HepG2 (cell line): ENCODE data around the gene TCFL5. TPM values are rescaled to one million over a fixed set of nuclear protein-coding genes. Genes with fewer than 3 reads are reported as not detected.

Experiments
- ATAC-seq: fragments of 200-7000 bp; cut with Tn5 transposase; 3 replicates; pipeline ENCODE4 v1.9.1; 2020; ENCODE audit warnings: mild to moderate bottlenecking, moderate library complexity
- BruUV-seq: library from RNA; stranded (reverse); fragments of 400-500 nt; replicated peaks from 2 replicates; lab custom pipeline; 2021; lab: Mats Ljungman, UMichigan
- CTCF ChIA-PET: fragments of 300-600 bp; formaldehyde crosslinking; extraction: SDS; loops from one replicate; lab custom pipeline; 2021; ENCODE audit warnings: low total read pairs, inconsistent platforms, low intra/inter-chr PET ratio; lab: Yijun Ruan, JAX
- POLR2A ChIA-PET: fragments of 350-600 bp; sonication (Branson Sonifier 250); formaldehyde crosslinking; loops from one replicate; lab custom pipeline; 2020; ENCODE audit warnings: antibody characterized with exemption, inconsistent platforms; lab: Yijun Ruan, JAX
- DNase-seq: peaks from one replicate; pipeline ENCODE4 v3.0.0-alpha.2; 2015; ENCODE audit warnings: low spot score
- FAIRE-seq: peaks from 3 replicates; lab custom pipeline; 2011; peaks lifted over from hg19 to GRCh38; lab: Jason Lieb, UNC
- H2AFZ ChIP-seq: one replicate; pipeline ENCODE4 v1.6.1; 2011; ENCODE audit warnings: low read length, inconsistent platforms
- H3K27ac ChIP-seq: fragments of 300-600 bp; 3 replicates; pipeline ENCODE4 v1.8.0; 2011; ENCODE audit warnings: mixed run types, mild to moderate bottlenecking, mixed read lengths, low read length, inconsistent platforms; ENCODE audit not compliant: insufficient read depth; ENCODE audit errors: extremely low read length
- H3K27me3 ChIP-seq, 2 experiments: fragments of 200-600 bp in 1 of 2; 2 replicates in 1 of 2; 3 replicates in 1 of 2; pipeline versions ENCODE4 v1.6.0 to v1.8.0; 2011; ENCODE audit warnings: low read length in 2 of 2, mild to moderate bottlenecking in 2 of 2, moderate library complexity in 2 of 2, inconsistent platforms in 1 of 2; ENCODE audit not compliant: insufficient read depth in 2 of 2, control insufficient read depth in 1 of 2
- H3K36me3 ChIP-seq, 2 experiments: fragments of 200-600 bp in 1 of 2; replicated peaks in 1 of 2; 2 replicates in 1 of 2; 3 replicates in 1 of 2; pipeline versions ENCODE4 v1.5.1 to v1.8.0; 2011; ENCODE audit warnings: low read length in 2 of 2, inconsistent platforms in 1 of 2; ENCODE audit not compliant: insufficient read depth in 2 of 2, control insufficient read depth in 1 of 2
- H3K4me1 ChIP-seq: 2 replicates; pipeline ENCODE4 v1.5.1; 2012; ENCODE audit warnings: low read length, inconsistent platforms; ENCODE audit not compliant: insufficient read depth
- H3K4me2 ChIP-seq: 2 replicates; pipeline ENCODE4 v1.6.0; 2011; ENCODE audit warnings: low read depth, low read length, inconsistent platforms
- H3K4me3 ChIP-seq, 3 experiments: fragments of 200-600 bp in 1 of 3; sonication (generic), shearing (Covaris generic) in 1 of 3; replicated peaks in 1 of 3; 2 replicates each; pipeline ENCODE4 v1.5.1; 2011 to 2016; ENCODE audit warnings: low read length in 3 of 3, inconsistent platforms in 2 of 3, low read depth in 2 of 3, mild to moderate bottlenecking in 2 of 3, control low read depth in 1 of 3, mixed read lengths in 1 of 3; ENCODE audit not compliant: insufficient read depth in 1 of 3
- H3K79me2 ChIP-seq: one replicate; pipeline ENCODE4 v1.6.1; 2011; ENCODE audit warnings: low read length, inconsistent platforms; ENCODE audit not compliant: insufficient read depth
- H3K9ac ChIP-seq: 2 replicates; pipeline ENCODE4 v1.6.0; 2011; ENCODE audit warnings: mild to moderate bottlenecking, low read depth, low read length, inconsistent platforms; ENCODE audit not compliant: insufficient read depth
- H3K9me3 ChIP-seq: 2 replicates; pipeline ENCODE4 v1.5.1; 2012; ENCODE audit warnings: mild to moderate bottlenecking, low read length
- H4K20me1 ChIP-seq: 2 replicates; pipeline ENCODE4 v1.6.0; 2011; ENCODE audit warnings: inconsistent platforms, mild to moderate bottlenecking, low read length, moderate library complexity; ENCODE audit not compliant: insufficient read depth
- CBX5 ChIP-seq: sonication (generic); formaldehyde crosslinking; IDR thresholded peaks from 2 replicates; pipeline ENCODE4 v1.4.0; 2020; ENCODE audit warnings: missing genetic modification reagents, borderline replicate concordance
- FOXO1 ChIP-seq: sonication (generic); formaldehyde crosslinking; IDR thresholded peaks from 2 replicates; pipeline ENCODE4 v1.4.0; 2020; ENCODE audit warnings: missing genetic modification reagents
- GATAD2A ChIP-seq: IDR thresholded peaks from 2 replicates; pipeline ENCODE4 v1.6.1; 2016
- HOXD1 ChIP-seq: sonication (generic); formaldehyde crosslinking; IDR thresholded peaks from 2 replicates; pipeline ENCODE4 v1.5.0; 2020; ENCODE audit warnings: missing genetic modification reagents
- NFIC ChIP-seq: IDR thresholded peaks from 2 replicates; pipeline ENCODE4 v1.6.1; 2012; ENCODE audit warnings: mild to moderate bottlenecking, low read length, inconsistent platforms
- POLR2AphosphoS5 ChIP-seq: IDR thresholded peaks from 2 replicates; pipeline ENCODE4 v1.6.1; 2012; ENCODE audit warnings: low read depth, low read length
- POLR2G ChIP-seq: fragments of 200-400 bp; formaldehyde crosslinking; IDR thresholded peaks from 2 replicates; pipeline ENCODE4 v1.6.1; 2018; ENCODE audit warnings: mild to moderate bottlenecking, low read depth, low read length, moderate library complexity
- PPARG ChIP-seq: conservative IDR thresholded peaks from 2 replicates; pipeline ENCODE4 v1.6.1; 2016; ENCODE audit warnings: missing biosample characterization, missing genetic modification reagents
- REPIN1 ChIP-seq: sonication (generic); formaldehyde crosslinking; IDR thresholded peaks from 2 replicates; pipeline ENCODE4 v1.8.0; 2022; ENCODE audit warnings: missing genetic modification reagents, low read depth, mild to moderate bottlenecking, borderline replicate concordance
- SP1 ChIP-seq, 2 experiments: fragments of 450-650 bp in 1 of 2; sonication (generic) in 1 of 2; formaldehyde crosslinking in 1 of 2; IDR thresholded peaks; 2 replicates each; pipeline versions ENCODE4 v1.4.0 to v1.6.1; 2016 to 2020; ENCODE audit warnings: missing genetic modification reagents in 1 of 2
- ZNF468 ChIP-seq: sonication (generic); formaldehyde crosslinking; IDR thresholded peaks from 2 replicates; pipeline ENCODE4 v1.8.0; 2022; ENCODE audit warnings: mild to moderate bottlenecking, moderate library complexity, missing genetic modification reagents
- ZNF616 ChIP-seq: sonication (generic); formaldehyde crosslinking; IDR thresholded peaks from 2 replicates; pipeline ENCODE4 v1.5.0; 2020; ENCODE audit warnings: low read depth, mild to moderate bottlenecking, missing genetic modification reagents
- ZNF629 ChIP-seq: sonication (generic); formaldehyde crosslinking; conservative IDR thresholded peaks from 2 replicates; pipeline ENCODE4 v1.5.0; 2020; ENCODE audit warnings: missing genetic modification reagents
- ZNF766 ChIP-seq: sonication (generic); formaldehyde crosslinking; IDR thresholded peaks from 2 replicates; pipeline ENCODE4 v1.5.0; 2020; ENCODE audit warnings: missing genetic modification reagents, borderline replicate concordance
- WGBS: methylation state at CpG from one replicate; pipeline ENCODE4 v1.1.6; 2017; ENCODE audit warnings: low lambda C conversion rate; 5-methylcytosine and 5-hydroxymethylcytosine counted together
- in situ Hi-C: cut with HindIII; loops from 2 replicates; pipeline ENCODE4 v1.10.0; 2017; ENCODE audit warnings: low pct_unique_long_range_greater_than_20kb; ENCODE audit not compliant: extremely low pct_ligation_motif_present
- intact Hi-C: fragments of 100-400 bp; cut with micrococcal nuclease; formaldehyde crosslinking; loops from one replicate; pipeline ENCODE4 v1.10.0; 2022; ENCODE audit not compliant: unreplicated experiment
- polyA plus RNA-seq, 8 experiments: library from polyadenylated mRNA; depleted of rRNA in 3 of 8; stranded (reverse) in 7 of 8; unstranded in 1 of 8; fragments of >200 nt; fragmentation: Illumina TruSeq in 4 of 8; extraction: Trizol in 4 of 8; gene quantifications; 2 replicates each; pipeline versions ENCODE4 v1.2.1 to v1.2.3, GENCODE V29; 2011 to 2016; ENCODE audit warnings: low read depth in 4 of 8, missing spikeins in 1 of 8, mixed read lengths in 1 of 8; ENCODE audit not compliant: insufficient read depth in 1 of 8
- total RNA-seq, 5 experiments: library from RNA; depleted of rRNA; stranded (reverse); fragments of >200 nt; fragmentation: Illumina TruSeq; extraction: Trizol; gene quantifications; 2 replicates each; pipeline ENCODE4 v1.2.3, GENCODE V29; 2016; ENCODE audit warnings: low read depth in 1 of 5
- TF ChIP-seq, protein P1 (sequence below): sonication (generic); formaldehyde crosslinking; IDR thresholded peaks from 2 replicates; pipeline ENCODE4 v1.4.0; 2020; ENCODE audit warnings: missing genetic modification reagents
- TF ChIP-seq, protein P2 (sequence below): sonication (generic); formaldehyde crosslinking; IDR thresholded peaks from 2 replicates; pipeline ENCODE4 v1.8.0; 2022; ENCODE audit warnings: mild to moderate bottlenecking, missing genetic modification reagents; ENCODE audit not compliant: insufficient replicate concordance
- TF ChIP-seq, protein P3 (sequence below): sonication (generic); formaldehyde crosslinking; IDR thresholded peaks from 2 replicates; pipeline ENCODE4 v1.4.0; 2020; ENCODE audit warnings: mild to moderate bottlenecking, missing genetic modification reagents

The TCFL5 gene
- total and polyA plus RNA-seq, 2 of the 13 experiments (the other 11 are each of a cell fraction or from before 2014, with no cell fraction given): 14.8 to 20.0 TPM

DNA sequence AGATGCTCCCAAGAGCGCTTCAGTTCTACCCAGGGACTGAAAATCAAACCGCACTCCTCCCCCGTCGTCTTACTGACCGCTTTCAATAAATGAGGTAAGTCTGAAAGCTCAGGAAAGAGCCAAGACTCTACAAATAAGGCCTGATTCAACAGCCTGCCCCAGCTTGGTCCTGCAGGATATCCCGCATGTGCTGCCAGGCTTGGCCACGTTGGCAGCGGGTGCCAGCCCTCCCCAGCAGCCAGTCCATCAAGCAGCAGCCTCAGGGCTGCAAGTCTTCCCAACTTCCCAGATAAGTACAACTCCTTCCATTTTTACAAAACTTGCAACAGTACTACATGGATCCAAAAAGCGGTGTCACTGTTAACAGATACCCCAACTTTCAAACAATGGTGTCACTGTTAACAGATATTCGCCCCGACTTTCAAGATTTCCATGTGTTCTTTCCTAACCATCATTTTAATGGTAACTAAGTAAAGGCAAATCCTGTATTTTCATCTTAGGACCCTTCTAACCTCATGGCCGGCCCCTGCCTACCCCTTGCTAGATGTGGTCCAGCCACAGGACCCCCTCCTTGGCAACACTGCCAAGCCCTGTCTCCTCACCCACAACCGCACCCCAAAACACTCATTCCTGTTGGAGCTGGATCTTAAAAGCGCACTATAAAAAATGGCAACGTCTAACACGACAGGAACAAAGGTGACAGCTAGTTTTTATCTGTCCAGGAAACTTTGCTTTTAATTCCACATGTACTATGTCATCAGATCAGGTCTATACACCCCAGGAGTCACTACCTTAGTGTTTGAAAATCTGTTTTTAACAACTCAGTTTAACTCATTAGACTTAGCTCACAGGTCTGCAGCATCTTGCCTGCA is 36.7 kb upstream of the TCFL5 start (continued):
- TF ChIP-seq REPIN1 (no peak), ZNF468 (no peak), PPARG (CRISPR knock-in tag) (no peak), NFIC (no peak)
- TF ChIP-seq, protein P1, sequence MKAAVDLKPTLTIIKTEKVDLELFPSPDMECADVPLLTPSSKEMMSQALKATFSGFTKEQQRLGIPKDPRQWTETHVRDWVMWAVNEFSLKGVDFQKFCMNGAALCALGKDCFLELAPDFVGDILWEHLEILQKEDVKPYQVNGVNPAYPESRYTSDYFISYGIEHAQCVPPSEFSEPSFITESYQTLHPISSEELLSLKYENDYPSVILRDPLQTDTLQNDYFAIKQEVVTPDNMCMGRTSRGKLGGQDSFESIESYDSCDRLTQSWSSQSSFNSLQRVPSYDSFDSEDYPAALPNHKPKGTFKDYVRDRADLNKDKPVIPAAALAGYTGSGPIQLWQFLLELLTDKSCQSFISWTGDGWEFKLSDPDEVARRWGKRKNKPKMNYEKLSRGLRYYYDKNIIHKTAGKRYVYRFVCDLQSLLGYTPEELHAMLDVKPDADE: no peak
- TF ChIP-seq, protein P2, sequence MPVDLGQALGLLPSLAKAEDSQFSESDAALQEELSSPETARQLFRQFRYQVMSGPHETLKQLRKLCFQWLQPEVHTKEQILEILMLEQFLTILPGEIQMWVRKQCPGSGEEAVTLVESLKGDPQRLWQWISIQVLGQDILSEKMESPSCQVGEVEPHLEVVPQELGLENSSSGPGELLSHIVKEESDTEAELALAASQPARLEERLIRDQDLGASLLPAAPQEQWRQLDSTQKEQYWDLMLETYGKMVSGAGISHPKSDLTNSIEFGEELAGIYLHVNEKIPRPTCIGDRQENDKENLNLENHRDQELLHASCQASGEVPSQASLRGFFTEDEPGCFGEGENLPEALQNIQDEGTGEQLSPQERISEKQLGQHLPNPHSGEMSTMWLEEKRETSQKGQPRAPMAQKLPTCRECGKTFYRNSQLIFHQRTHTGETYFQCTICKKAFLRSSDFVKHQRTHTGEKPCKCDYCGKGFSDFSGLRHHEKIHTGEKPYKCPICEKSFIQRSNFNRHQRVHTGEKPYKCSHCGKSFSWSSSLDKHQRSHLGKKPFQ (CRISPR knock-in tag): no peak

DNA sequence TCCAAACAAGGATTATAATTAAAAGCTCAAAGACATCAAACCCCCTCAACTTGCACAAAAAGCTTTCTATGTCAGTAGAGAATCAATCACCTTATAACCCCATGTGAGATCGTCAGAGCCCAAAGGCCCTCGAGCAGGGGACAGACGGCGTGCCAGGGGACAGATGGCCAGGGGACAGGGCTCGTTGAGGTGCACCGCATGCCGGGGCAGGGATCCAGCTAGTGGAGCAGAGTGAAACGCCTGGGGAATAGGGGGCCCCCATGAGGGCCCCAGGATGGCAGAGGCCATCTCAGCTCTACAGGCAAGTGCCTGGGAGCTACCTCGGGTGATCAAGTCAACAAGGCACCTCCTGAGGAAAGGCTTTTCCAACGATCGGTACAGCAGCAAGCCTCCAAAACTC is 36.0 kb upstream of the TCFL5 start:
- ChIA-PET CTCF (no interaction called here), POLR2A (interaction anchor here (1.0 to 1.6 kb wide), 3 partner anchors 37 to 75 kb away, joined by 3 to 5 read pairs (median 4); no protein-coding TSS in a partner anchor)
- no peak for ATAC-seq
- no peaks in the 10 kb centered on the region for H3K27me3 ChIP-seq
- no peak for DNase-seq
- FAIRE-seq: no peak
- no peaks in the 10 kb centered on the region for H3K79me2 ChIP-seq
- peaks cover 20 to 51% of the 10 kb centered on the region in 2 experiments for H3K36me3 ChIP-seq
- intact Hi-C loops: no loop called here
- no peak overlapping the region for H3K4me3 ChIP-seq
- no peak overlapping the region for H3K9ac ChIP-seq
- in situ Hi-C loops: no loop called here
- no peak overlapping the region for H3K27ac ChIP-seq
- H4K20me1 ChIP-seq: peaks cover 11% of the 10 kb centered on the region
- H3K4me1 ChIP-seq: peaks cover 32% of the 10 kb centered on the region
- BruUV-seq: no TSS peak
- no peak overlapping the region for H3K4me2 ChIP-seq
- H3K9me3 ChIP-seq: no peaks in the 10 kb centered on the region
- WGBS: 93% methylated on average over 8 of the region's 11 CpGs
- no peak overlapping the region for H2AFZ ChIP-seq
- TF ChIP-seq POLR2AphosphoS5 (peak; percentile 42; the same call in 1 of the 2 replicates), CBX5 (CRISPR knock-in tag) (no peak), ZNF766 (CRISPR knock-in tag) (no peak), POLR2G (0 out of 2 replicates have a peak, but pooled peaks have one; percentile 6), ZNF616 (CRISPR knock-in tag) (no peak), GATAD2A (no peak), SP1 (IDR thresholded peaks at IDR 0.05) (no peak), SP1 (CRISPR knock-in tag; IDR thresholded peaks at IDR 0.05) (no peak), HOXD1 (CRISPR knock-in tag) (no peak), FOXO1 (CRISPR knock-in tag) (no peak), ZNF629 (no peak)
- TF ChIP-seq, protein P3, sequence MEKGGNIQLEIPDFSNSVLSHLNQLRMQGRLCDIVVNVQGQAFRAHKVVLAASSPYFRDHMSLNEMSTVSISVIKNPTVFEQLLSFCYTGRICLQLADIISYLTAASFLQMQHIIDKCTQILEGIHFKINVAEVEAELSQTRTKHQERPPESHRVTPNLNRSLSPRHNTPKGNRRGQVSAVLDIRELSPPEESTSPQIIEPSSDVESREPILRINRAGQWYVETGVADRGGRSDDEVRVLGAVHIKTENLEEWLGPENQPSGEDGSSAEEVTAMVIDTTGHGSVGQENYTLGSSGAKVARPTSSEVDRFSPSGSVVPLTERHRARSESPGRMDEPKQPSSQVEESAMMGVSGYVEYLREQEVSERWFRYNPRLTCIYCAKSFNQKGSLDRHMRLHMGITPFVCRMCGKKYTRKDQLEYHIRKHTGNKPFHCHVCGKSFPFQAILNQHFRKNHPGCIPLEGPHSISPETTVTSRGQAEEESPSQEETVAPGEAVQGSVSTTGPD (CRISPR knock-in tag): no peak
- TF ChIP-seq, protein P2 (CRISPR knock-in tag): no peak
